Daoy (cell line): ENCODE results near the gene TMEM132C. TPM values are rescaled to one million over a fixed set of nuclear protein-coding genes. Genes with fewer than 3 reads are reported as not detected.

Source experiments
- DNase-seq: peaks from one replicate; pipeline ENCODE4 v3.0.0-alpha.2; 2015; ENCODE audit warnings: low read depth
- total RNA-seq: library from RNA; depleted of rRNA; stranded (reverse); fragments of >200 nt; shearing (Covaris generic); gene quantifications from 2 replicates; pipeline ENCODE4 v1.2.3, GENCODE V29; 2014

The TMEM132C gene
- total RNA-seq, 1 experiment from 2014 or later, result not detected

GRCh38 chr12:128705140-128705539 is 438.2 kb downstream of the TMEM132C start:
- DNase-seq, result no peak

GRCh38 chr12:128707488-128707887 is 440.5 kb downstream of the TMEM132C start:
- DNase-seq, result no peak

- DNase-seq, result no peak
Measured at GRCh38 chr12:128708789-128709188, 441.8 kb downstream of the TMEM132C start.

- no peak for DNase-seq
Measured at GRCh38 chr12:128709660-128710059, 442.7 kb downstream of the TMEM132C start.

DNA sequence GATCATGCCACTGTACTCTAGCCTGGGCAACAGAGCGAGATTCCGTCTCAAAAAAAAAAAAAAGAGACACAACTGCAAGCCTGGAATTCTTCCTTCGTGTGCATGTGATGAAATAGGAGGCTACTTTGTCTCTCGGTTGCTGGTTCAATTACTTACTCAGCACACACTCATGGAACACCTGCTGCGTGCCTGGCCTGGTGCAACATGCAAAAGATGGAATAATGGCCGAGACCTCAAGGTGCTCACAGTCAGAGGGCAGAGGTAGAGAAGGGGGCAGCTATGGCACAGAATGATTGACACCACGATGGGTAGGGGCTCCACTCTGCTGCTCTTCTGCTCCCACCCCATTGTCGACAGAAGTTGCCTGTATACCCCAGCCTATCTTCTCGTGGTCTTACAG is 444.5 kb downstream of the TMEM132C start:
- DNase-seq, result no peak

- DNase-seq, result no peak
Measured at GRCh38 chr12:128712622-128713021, 445.7 kb downstream of the TMEM132C start.

GRCh38 chr12:128715485-128715884 is 448.5 kb downstream of the TMEM132C start:
- no peak for DNase-seq

DNA sequence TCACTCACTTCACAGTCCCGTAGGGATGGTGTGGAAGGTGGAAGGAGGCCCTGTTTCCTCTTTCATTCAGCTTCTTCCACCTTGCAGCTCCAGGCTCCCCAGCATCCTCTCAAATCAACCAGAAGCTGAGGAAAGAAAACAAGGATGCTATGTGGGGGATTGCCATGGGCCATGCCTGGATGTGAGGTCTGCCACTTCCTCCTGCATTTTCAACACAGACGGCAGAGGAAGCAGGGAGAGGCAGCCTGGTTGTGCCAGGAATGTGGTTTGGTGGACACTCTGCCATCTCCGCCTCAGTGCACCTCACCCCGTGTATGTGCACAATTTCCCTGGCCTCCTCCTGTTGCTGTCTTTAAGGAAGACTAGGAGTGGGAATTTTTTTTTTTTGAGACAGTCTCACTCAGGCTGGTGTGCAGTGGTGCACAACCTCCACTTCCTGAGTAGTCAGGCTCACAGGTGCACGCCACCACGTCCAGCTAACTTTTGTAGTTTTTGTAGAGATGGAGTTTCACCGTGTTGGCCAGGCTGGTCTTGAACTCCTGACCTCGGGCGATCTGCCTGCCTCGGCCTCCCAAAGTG is 457.6 kb downstream of the TMEM132C start:
- DNase-seq, result no peak

- no peak for DNase-seq
Measured at GRCh38 chr12:128726886-128727285, 459.9 kb downstream of the TMEM132C start.

GRCh38 chr12:128727461-128727860 is 460.5 kb downstream of the TMEM132C start:
- DNase-seq, result peak; percentile 13

DNA sequence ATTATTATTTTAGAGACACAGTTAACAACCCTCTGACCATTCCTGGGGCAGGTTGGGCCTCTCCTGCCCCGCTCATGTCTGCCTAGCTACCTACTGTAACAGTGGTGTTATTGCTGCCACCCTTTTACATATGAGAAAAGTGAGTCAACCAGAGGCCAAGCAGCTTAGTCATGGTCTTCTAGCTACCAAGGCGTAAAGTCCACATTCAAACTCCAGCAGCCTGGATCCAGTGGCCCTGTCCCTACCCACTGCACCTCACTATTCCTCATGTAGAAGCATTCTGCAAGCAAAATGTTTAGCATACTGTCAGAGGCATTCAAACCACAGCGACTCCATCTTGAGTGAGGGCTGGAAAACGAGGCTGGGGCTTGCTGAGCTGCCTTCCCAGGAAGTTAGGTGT is 461.0 kb downstream of the TMEM132C start:
- peak; percentile 82 for DNase-seq

DNA sequence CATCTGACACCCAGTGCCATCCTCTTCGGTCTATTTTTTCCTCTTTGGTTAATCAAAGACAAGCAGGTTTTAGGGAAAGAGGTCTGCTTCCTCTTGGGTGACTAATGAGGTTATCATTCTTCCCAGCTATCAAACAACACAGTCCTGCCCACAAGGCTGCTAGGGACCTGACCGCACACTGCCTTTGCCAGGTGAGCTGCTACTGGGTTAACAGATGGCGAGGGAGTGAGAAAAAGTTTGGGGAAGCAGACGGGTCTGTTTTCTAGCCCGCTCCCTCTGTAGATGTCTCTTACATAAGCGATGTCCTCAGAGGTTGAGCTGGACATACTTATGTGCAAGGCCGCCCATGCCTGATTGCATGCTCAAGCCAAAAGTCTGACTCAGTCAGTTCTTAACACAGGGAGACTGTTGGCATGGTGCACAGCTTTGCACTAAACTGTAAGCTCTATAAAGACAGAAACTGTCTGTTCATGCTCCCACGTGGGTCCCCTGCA is 462.7 kb downstream of the TMEM132C start:
- peak; percentile 77 for DNase-seq

DNA sequence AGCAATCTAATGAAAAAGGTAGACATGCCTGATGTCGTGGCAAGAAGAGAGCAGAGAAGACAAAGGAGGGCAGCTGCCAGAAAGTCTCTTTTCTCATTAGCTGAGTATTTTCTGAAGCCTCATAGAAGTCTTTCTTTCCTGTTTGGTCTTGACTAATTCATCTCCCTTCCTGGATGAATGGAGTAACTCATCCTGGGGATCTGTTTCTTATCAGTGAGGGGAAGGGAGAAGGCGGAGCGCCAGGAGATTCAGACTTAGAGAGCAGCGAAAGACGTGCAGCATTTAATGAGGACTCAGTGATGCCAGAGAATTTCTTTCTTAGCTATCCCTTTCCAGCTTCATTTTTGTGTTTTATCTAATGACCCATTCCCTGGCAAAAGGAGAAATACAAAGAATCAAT is 467.4 kb downstream of the TMEM132C start:
- DNase-seq, result peak; percentile 25

DNA sequence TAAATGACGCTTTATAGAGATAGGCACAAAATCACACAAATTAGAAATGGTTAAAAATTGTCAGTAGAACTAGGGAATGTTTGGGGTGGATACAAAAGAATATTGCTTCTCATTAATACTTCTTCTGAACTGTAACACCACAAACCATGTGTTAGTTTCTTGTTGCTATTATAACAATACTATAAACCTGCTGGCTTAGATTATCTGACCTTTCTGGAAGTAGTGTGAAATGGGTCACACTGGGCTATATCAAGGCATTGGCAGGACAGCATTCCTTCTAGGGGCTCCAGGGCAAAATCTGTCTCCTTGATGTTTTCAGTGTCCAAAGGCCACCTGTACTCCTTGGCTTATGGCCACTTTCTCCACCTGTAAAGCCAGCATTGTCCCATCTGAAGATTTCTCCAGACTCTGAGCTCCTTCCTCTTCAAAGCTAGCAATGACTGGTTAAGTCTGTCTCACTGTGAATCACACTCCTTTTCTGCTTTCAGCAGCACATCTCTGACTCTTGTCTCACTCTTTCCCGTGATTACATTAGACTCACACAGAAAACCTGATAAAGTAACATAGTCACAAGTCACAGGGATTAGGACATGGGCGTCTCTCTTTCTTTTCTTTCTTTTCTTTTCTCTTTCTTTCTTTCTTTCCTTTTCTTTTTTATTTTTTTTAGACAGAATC is 470.5 kb downstream of the TMEM132C start:
- DNase-seq, result no peak

DNA sequence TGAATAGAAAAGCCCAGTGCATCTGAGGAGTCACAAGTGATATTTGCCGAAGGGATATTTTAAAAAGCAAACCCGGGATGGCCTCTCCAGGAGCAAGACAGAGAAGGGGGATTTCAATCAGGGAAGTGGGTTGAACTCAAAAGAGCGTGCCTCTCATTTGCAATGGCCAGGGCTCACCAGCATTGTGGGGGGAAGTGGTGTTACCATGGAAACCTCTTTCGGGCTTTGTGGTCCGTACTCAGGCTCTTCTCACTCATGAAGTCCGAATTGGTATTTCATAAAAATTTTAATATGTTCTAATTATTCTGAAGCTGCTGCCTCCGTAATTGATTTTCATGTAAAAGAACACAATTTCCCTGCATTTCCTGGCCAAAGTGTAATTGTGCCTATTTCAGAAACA is 476.9 kb downstream of the TMEM132C start:
- DNase-seq, result no peak

DNA sequence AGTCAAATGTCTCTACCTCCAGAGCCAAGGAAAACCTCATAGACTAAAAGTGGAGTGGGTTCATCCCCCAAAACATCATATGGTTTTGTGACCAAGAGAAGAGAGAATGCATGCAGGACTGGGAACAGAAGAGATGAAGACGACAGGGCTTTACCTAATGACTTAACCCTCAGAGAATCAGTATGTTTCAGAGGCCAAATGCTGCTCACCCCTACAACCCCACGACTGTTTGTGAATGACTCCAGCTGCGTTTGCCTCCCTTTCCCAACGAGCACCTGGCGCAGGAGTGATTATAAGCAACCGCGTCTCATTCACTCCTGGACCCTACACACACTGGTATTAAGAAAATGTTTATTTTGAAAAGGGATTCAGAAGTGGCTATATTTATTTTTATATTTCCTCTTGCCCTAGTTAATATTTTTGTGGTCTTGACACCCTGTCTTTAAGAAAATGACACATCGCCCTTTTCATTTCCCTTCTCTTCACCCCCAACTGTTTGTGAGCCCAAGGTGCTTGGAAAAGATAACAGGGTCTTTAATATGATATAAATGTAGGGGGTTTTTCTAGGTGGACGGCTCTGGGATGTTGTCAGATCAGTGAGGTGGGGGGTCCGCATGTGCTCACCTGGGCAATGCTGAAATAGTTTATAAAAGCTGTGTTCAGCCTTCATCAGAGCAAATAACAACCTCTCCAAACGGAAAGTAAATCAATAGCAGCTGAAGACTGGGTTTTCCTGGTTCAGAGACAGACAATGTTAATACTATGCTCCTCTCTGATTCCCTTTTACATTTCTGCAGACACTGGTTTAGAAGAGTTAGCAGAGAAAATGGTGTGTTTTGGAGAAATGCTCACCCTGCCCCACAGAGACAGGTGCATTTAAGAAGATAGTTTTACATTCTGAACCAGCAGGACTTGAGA is 479.1 kb downstream of the TMEM132C start:
- no peak for DNase-seq

DNA sequence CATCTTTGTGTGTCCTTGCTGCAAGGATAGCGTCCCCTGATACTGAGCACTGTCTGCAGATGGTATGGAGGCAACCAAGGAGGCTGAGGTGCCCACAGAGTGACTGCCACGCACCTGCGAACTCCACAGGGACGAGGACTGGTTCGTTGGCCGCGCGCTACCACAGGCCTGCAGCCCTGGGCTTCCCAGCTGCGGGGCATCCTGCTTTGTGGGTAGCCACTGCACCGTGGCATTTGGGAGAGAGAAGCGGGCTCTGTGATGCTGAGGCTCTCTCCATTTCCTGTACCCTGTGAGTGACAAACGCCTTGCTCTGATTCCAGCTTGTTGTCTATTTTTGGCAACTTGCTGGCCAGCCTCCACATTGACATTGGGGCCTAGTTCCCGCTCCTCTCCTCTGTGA is 480.5 kb downstream of the TMEM132C start:
- DNase-seq, result no peak

DNA sequence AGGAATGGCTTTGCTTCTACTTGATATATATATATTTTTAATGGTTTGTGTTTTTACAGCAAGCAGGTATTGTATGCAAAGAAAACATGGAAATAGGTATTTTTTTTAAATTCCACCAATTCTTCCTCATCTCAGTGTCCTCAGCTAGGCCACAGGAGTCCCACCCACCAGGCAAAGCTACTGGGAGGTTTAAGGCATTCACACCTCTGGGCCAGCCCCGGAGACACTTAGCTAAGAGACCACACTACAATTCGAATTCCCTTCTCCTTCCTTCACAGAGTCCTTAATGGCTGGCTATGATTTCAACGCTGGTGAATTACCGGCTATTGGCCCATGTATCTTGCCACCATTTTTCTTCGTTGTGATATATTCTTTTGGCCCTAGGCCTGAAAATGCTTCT is 485.4 kb downstream of the TMEM132C start:
- no peak for DNase-seq

GRCh38 chr12:128753438-128753837 is 486.5 kb downstream of the TMEM132C start:
- DNase-seq, result no peak

- peak; percentile 31 for DNase-seq
Measured at GRCh38 chr12:128754275-128754674, 487.3 kb downstream of the TMEM132C start.

- DNase-seq, result peak; percentile 30
Measured at GRCh38 chr12:128755566-128755965, 488.6 kb downstream of the TMEM132C start.
